Activated CD4-positive, alpha-beta T cell treated with anti-CD3 and anti-CD28 coated beads for 24 hours (primary cell): ENCODE data around the gene FAAP100.

ENCODE experiments used
- DNase-seq, 2 donors: peaks; one replicate each; pipeline ENCODE4 v3.0.0-alpha.2; 2020; ENCODE audit warnings: low read depth in 2 of 2

Gene FAAP100

DNA sequence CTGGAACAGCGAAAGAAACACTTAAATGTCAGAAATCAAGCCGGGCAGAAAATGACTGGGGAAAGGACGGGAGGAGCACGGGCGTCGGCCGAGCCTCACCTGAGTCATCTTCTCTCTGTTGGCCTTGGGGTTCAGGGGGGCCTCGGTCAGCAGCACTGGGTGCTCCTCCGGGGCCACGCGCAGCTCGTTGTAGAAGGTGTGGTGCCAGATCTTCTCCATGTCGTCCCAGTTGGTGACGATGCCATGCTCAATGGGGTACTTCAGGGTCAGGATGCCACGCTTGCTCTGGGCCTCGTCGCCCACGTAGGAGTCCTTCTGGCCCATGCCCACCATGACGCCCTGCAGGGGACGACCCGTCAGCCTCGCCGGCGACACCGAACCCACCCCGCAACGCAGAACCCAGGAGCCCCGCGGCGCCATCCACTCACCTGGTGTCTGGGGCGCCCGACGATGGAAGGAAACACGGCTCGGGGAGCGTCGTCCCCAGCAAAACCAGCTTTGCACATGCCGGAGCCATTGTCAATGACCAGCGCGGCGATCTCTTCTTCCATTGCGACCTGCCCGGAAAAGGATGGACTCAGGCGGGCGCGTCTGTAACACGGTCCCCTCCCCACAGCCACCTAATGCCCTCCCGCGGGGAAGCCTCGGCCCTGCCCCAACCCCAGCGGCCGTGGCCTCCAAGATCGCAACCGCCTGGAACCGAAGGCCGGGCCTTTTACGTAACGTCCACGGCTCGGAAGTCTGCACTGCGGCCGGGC, 40.2 kb downstream of the FAAP100 start:
- DNase-seq = no peak

DNA sequence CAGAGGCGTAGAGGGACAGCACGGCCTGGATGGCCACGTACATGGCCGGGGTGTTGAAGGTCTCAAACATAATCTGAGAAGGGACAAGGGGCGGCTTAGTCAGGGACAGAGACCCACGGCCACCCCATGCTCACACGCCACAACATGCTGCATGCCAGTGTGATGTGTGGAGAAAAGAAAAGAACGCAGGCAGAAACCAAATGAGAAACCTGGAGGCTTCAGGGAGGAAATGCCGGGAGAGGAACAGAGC, 40.7 kb downstream of the FAAP100 start:
- no peak for DNase-seq

DNA sequence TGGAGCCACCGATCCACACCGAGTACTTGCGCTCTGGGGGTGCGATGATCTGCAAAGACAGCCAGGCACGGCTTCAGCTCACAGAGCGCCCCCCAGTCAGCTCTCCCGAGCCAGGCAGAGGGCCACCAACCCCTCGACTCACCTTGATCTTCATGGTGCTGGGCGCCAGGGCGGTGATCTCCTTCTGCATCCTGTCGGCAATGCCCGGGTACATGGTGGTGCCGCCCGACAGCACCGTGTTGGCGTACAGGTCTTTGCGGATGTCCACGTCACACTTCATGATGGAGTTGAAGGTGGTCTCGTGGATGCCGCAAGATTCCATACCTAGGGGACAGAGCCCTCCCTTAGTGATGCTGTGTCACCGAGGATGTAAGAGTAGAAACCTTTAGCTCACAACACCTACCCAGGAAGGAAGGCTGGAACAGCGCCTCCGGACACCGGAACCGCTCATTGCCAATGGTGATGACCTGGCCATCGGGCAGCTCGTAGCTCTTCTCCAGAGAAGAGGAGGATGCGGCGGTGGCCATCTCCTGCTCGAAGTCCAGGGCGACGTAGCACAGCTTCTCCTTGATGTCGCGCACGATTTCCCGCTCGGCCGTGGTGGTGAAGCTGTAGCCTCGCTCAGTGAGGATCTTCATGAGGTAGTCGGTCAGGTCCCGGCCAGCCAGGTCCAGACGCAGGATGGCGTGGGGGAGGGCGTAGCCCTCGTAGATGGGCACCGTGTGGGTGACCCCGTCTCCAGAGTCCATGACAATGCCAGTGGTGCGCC, 41.2 kb downstream of the FAAP100 start:
- no peak for DNase-seq

- no peak for DNase-seq
These were observed 42.0 kb downstream of the FAAP100 start for GRCh38 chr17:81509972-81510784.

DNA sequence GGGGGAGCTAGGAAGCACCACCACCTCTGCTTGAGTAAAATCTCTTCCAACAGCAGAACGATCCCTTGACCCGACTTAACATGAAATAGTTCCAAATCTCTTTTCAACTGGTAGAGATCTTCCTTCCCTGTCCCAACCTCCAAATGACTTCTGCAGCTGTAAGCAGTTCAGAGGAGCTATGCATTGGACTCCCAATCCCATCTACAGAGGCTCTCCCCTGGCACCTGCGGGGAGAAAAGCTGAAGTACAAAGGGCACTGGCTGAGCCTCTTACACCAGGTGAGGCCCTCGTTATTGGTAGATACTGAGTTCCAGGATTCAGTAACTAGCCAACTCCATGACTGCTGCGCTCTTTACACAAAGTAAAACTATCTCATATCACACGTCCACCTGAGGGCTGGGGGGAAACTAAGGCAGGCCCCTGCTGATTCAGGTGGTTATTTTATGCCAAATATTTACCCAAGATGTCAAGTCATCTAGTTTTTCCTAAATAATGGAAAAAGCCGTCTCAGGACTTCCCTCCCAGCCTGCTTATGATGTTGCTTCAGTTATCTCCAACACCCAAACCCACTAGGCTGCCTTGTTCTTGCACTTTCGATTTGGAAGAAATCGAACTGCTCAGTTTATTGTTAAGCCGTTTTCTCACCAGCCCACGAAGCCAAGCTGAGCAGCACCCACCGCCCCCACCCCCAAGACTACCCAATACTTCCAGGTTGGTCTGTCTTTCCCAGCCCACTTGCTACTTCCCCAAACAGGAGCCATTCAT, 42.8 kb downstream of the FAAP100 start:
- DNase-seq = no peak

DNA sequence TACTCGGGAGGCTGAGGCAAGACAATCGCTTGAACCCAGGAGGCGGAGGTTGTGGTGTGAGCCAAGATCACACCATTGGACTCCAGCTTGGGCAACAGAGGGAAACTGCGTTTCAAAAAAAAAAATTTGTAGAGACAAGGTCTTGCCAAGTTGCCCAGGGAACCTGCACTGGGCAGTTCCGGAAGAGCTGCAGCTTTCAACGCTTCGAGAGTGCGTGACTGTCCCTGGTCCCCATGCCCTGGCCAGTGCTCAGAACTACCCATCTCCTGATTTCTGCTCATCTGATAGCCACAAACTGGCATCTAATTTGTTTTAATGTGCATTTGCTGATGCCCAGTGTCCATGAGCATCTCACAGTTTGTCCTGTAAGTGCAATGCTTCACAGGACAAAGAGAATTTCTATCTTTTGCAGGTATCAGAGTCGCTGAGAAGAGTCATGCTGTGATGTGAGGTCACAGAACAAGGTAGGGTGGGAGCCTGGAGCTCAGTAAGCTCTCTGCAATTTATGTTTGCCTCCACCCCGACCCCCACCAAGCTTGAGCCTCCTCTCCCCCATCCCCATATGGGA, 43.4 kb downstream of the FAAP100 start:
- DNase-seq = no peak

- DNase-seq = no peak
These were observed 48.5 kb downstream of the FAAP100 start for GRCh38 chr17:81503619-81504018.

DNA sequence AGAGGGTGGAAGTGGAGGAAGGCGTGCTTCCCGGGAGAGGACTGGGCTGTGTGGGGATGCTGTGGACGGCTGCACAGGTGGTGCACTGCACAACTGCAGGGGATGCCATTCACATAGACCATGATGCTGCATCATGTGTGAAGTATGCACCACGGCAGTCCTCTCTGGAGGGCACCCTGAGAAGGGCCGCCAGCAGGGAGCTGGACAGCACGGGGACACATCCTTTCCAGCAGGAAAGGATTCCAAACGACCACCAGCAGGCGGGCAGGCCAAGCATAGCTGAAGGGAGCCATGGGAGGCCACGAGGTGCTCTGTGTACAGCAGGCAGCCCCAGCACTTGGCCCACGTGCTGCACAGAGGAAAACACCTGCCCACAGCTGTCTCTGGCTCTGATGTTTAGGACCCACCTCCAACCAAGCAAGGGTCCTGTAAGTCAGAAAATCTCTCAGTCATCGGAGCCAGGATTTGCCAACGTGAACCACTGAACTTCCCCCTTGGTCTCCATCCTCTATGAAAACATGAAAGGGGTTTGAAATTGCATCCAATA, 49.6 kb downstream of the FAAP100 start:
- DNase-seq = no peak

DNA sequence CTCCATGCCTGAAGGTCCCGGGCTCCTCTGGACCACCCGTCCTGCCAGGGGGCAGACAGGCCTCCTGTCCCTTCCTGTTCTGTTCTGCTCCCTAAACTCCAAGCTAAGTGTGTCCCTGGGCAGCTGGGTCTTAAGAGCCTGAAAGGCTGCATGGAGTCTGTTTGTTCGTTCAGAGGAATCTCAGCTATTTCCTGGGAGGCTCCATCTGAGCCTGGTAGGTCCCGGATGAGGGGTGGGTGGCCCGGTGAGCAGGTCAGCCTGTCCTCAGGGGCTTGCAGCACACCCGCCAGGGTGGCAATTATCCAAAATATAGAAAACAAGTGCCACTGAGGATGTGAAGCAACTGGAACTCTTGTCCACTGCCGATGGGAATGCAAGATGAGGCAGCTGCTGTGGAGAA, 52.1 kb downstream of the FAAP100 start:
- no peak for DNase-seq

DNA sequence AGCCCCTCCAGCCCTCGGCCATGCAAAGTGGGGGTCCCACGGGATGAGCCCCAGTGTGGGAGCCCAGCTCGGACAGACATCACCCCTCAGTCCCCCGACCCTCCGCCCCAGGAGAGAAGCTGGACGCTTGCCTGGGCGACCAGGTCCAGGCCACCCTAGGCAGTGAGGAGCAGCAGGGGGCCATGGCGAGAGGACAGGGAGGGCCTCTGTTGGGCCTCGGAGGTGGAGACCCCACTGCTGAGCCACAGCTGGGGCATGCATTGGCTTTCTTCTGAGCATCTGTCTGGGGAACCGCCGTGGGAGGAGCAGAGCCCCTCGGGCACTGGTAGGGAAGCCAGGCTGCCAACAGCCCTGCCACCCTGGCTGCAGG, 52.6 kb downstream of the FAAP100 start:
- no peak for DNase-seq

DNA sequence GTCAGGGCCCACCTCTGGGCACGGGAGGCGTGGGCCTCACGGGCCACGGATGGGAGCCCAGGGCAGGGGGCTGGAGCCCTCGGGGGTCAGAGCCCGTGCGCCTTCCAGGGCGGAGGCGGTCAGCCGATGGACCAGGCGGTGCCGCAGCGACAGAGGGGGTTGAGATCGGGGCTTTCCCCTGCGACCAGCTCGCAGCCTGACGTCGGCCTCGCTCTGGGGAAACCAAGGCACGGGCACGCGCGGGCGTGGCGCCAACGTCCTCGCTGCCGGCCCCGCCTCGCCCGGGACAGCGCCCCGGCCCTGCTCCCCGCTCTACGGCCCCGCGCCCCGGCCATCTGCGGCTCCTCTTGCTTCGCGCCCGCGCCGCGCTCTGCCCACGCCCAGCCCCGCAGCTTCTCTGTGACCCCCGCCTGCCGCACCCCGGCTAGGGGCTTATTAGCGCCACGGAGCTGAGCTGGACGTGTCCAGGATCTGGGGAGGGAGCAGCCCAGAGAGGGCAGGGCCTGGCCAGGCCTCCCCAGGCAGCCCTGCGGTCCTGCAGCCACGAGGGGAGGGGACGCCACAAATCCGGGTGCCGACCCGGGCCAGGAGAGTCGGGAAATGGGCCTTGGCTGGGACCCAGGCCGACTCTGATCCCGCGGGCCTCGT, 53.1 kb downstream of the FAAP100 start:
- DNase-seq = no peak

DNA sequence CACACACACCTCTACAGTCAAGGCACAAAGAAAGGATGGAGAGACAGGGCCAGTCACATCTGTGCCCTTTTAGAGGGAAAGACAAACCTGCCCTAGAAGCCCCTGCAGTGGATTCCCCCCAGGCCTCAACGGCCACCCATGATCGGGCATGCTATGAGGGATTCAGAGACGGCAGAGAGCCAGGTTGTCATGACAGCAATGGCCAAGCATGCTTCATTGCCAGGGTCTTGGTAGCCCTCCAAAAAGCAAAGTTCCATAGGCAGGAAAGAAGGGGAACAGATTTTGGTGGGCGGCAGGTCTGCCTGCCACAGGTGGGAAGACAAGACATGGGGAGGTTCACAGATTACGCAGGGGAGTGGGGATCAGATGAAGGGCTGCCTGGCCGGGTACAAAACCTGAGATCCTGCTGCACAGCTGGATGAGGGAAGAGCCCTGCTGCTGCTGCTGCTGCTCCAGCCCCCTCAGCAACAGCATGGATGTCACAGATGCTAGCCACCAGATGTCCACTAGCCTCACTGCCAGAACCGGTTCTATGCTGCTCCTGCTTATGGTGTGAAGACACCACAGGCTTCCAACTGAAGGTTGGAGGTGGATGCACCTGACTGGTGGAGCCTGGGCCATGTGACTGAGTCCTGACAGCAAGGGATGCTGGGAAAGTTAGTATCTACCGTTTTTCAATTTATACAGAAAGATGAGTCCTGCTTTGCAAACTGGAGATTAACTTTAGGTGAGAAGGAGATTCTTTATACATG, 57.4 kb downstream of the FAAP100 start:
- DNase-seq = no peak

DNA sequence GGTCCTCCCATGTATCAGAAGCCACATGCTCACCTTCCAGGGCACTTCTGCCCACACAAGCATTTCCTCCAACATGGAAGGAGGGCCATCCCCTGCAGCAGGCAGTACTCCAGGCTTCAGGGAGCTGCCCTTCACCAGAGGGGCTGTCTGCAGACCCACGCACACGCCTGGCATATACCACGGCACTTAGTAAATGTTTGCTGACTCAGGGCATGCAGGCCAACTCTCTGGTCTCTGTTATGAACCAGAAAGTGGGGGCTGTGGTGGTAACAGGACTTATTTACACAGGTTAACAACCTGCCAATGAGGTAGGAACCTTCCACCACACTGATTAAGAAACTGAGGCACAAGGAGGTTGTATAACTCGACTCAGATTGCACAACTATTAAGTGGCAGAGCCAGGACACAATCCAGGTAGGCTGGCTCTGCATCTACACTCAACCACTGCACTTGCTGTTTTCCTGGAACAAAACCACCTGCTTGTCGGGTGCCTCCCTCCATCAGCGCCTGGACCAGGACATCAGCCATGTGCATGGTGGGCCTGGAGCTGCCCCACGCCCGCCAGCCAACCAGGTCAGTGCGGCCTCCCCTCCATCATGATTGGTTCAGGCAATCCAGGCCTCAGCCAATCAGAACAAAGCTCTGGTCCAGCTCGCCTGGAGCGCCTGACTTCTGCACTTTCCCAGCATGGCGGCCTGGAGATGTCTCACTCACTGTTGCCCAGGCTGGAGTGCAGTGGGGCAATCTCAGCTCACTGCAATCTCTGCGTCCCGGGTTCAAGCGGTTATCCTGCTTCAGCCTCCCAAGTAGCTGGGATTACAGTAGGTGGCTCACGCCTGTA, 58.7 kb downstream of the FAAP100 start:
- no peak for DNase-seq

- no peak for DNase-seq
These were observed 59.4 kb downstream of the FAAP100 start for GRCh38 chr17:81492706-81493105.

- DNase-seq = no peak
These were observed 60.0 kb downstream of the FAAP100 start for GRCh38 chr17:81492202-81492601.

DNA sequence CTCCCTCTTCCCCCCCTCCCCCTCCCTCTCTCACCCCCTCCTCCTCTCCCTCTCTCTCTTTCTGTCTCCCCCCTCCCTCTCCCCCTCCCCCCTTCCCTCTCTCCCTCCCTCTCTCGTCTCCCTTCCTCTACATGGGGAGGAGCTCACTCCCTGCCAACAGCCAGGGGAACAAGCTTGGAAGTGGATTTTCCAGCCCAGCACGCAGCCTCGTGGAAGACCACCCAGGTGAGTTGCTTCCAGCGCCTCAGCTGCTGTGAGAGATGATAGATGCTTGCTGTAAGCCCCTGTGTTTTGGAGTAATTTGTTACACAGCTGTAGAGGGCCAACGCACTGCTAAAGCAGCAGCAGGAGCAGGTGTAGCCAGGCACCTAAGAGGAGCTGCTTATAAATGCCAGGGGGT, 60.4 kb downstream of the FAAP100 start:
- DNase-seq = no peak

DNA sequence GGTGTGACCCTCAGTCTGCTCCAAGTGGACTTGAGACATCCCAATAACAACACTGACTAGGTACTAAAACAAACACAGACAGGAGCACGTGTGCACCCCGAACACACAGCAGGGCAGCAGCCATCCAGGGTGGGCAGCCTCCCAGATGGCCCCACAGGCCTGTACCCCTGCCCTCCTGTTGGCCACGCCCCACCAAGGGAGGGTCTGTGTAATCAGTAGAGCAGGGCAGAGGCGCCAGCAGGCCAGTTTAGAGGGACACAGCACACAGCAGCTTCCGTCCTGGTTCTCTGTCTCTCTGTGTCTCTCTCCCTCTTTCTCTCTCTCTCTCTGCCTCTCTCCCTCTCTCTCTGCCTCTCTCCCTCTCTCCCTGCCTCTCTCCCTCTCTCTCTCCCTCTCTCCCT, 61.0 kb downstream of the FAAP100 start:
- DNase-seq = no peak

DNA sequence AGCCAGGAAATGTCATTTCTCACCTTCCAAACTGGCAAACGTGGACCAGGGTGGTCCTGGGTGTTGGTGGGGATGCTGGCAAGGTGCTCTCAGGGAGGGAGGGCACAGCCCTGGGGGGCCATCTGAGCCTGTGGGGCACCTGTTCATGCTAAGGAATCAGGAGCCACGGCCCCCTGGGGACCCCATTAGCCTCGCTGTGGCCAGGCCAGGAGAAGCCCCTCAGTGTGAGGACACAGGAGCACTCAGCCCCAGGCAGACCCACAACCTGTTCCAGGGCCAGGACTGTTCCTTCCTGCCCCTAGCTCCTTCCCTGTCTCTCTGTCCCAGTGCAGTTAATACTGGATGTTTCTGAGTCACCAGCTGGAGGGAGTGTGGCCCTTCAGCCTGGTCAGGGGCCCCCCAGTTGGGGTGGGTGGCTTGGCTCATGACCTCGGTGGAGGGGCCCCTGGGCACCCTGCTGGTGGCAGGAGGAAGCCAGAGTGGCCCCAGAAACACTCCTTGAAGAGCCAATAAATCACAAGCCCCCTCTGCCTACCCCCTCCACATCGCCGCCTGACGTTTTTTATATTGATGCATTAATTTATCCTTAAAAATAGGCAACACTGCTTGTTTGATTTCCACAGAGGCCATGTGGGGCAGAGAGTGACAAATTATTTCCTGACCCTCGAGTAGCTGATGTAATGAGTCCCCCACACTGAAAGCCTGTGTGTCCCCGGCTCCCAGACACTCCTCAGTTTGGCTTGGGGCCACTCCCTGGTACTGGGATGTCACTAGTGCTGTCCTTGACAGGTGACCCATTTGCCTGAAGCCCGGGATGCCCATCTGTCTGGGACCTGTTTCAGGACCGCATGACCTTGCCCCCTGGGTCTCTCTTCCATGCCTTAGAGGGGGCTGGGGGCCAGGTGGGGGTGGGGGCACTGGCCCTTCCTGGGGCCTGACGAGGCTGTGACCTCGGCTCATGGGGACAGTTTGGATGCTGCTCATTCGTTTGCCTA, 61.9 kb downstream of the FAAP100 start:
- no peak for DNase-seq
